ENCODE data around the gene POLA1.

Gene POLA1

DNA sequence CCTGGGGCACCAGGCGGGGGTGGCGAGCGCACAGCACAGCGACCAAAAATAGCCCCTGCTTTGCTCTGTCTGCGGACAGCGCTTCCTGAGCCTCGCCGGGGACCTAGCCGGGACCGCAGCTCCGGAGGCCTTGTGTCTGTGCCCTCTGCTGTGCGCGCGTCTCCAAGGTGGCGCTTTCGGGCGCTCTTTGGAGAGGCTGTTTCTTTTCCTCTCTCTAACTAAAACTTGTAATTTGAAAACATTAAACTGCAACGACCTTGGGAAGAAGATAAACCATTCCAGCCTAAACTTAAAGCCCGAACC lies 318.7 kb downstream of the POLA1 start:
- DNase-seq = peak; percentile 1 to 22

DNA sequence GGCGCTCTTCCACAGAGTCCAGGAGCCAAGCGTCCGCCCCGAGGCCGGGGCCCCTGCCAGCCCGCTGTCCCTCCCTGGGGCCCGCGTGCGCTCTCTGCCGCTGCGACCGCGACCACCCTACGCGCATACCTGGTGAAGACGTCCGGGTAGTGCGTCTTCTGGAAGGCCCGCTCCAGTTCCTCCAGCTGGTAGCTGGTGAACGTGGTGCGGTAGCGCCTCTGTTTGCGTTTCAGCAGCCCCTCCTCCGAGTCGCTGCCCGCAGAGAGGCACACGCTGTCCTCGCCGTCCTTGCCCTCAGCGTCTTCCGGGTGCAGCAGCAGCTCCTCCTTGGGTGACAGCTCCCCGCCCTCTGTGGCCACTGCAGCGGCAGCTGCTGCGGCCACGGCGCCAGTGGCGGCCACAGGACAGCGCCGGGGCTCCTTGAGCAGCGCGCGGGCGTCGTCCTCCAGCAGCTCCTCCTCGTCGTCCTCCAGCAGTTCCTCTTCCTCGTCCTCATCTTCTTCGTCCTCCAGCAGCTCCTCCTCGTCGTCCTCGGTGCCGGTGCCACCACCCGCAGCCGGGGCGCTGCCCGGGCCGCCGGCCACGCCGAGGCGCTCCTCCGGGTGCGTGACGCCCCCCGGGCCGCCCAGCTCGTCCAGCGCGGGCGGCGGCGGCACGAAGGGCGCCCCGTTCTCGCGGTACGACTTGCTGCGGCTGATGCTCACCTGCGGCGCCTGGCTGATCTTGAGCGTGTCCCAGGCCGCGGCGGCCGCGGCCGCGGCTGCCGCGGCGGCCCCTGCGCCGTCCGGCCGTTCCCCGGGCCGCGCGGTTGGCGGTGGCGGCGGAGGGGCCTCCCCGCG lies 319.3 kb downstream of the POLA1 start:
- DNase-seq = peak; percentile 46 to 50

DNA sequence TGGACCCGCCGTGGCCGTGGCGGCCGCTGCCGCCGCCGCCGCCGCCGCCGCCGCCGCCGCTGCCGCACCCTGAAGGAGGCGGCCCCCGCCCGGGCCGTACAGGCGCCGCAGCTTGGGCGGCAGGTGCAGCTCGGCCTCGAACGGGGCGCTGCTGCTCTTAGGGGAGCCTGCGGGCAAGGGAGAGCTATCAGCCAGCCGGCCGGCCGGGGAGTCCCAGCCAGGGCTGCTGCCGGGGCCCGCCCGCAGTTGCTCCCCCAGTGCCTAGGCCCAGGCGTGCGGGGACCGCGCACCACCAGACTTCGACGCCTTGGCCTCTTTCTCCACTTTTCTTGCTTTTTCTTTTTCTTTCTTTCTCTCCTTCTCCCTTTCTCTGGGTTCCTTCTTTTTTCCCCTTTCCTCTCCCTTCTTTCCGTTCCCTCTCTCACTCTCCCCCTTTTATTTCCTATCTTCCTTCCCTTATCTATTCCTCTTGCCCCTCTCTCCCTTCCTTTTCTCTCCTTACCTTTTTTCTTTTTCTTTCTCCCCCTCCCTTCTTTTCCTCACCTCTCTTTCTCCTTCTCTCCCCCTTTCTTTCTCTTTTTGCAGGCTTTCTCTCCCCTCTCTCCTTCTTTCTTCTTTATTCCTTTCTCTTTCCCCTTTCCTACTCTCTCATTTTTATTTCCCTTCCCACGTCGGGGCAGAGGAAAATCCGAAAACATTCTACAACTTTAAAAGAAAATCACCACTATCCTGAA lies 320.1 kb downstream of the POLA1 start:
- peak; percentile 10 to 20 for DNase-seq

DNA sequence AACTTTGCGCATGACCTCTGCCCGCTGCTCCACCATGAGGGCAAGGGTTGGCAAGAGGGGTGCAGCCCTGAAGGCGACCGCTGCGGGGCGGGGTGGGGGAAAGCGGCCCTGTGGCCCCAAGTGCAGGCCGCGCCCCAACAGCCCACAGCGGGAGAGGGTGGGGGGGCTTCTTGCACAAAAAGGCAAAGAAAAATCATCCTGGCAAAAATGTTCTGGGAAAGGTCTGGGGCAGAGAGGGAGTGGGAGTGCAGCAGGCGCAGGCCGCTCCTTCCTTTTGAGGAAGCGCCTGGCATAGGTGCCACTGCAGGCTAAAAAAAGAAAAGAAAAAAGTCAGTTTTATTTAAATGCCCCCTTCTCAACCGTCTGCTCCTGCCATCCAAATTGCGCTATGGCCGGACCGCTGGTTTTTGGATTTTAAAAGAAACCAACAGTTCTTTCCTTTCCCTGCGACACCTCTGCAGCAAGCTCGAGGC lies 320.7 kb downstream of the POLA1 start:
- DNase-seq = no peak

- DNase-seq = no peak
Measured at GRCh38 chrX:25015486-25016360, 322.0 kb downstream of the POLA1 start, which contains the start of gene ARX. Gene ARX (minus strand): TSS chrX:25015965. CDS start chrX:25015737, 228 bp downstream.

DNA sequence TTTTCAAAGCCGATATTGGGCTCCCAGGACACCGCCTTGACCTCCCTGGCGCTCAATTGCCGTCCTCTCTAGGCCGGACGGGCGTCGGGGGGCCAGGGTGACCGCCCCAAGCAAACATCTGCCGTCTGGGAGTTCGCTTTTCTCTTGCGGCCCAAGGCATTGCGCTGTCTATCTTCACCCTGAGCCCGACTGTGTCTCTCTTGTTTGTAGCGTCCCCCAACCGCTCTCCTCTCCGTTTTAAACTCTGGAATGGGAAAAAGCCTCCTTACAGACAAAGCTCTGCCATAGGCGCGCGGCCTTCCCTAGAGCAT lies 322.6 kb downstream of the POLA1 start:
- no peak for DNase-seq

DNA sequence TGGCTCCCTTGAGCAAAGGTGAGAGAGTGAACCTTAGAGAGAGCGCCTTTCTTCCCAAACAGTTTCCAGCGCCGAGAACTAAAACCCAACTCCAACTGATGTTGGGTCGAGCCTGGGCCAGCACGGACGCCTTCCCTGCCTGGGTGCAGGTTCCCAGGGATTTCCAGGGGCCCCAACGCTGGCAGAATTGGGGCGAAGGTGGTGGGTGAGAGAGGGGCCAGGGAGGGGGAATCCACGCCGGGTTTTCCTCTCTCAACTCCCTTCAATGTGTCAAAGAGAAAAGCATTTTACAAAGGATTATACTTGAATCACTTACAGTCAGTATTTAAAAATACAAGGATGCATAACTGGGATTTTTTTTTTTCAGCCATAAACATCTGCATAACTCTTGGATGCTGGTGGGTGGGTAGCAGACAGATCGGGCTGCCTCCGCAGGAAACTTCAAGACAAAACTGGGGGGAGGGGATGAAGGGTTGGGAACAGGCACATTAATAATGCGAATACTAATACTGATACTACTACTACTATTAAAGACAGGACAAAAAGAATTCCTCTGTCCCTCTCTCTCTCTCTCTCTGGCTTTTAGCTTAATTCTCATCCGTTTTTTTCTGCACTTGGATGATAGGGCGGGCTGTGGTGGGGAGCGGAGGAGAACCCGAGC lies 323.4 kb downstream of the POLA1 start:
- no peak for DNase-seq

GRCh38 chrX:25017667-25018247 lies 324.0 kb downstream of the POLA1 start:
- no peak for DNase-seq

GRCh38 chrX:25018682-25019081 lies 325.0 kb downstream of the POLA1 start:
- DNase-seq = no peak

GRCh38 chrX:25019707-25020390 lies 326.1 kb downstream of the POLA1 start:
- no peak for DNase-seq

DNA sequence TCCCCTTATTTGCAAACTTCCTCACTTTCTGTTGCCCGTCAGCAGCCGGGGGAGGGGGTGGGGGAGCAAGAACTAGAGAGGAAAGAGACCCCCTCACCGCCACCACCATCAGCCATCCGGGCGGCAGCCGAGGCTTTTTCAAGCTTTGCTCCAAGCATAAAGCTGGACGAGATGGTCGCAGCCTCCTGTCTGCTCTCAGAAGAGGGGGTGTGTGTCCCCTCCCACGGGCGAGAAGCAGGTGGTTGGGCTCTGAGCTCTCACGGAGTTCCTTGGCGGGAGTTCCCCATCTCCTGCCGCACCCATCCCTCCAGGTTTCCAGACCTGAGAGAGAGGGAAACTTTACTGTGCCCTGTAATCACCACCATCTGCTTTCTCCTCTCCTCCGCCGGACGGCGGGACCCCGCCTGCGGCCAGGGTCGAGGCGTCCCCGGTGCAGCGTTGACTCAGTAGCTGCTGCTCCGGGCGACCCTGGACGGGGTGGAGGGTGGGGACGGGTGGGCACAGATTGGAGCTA lies 326.7 kb downstream of the POLA1 start:
- no peak for DNase-seq

DNA sequence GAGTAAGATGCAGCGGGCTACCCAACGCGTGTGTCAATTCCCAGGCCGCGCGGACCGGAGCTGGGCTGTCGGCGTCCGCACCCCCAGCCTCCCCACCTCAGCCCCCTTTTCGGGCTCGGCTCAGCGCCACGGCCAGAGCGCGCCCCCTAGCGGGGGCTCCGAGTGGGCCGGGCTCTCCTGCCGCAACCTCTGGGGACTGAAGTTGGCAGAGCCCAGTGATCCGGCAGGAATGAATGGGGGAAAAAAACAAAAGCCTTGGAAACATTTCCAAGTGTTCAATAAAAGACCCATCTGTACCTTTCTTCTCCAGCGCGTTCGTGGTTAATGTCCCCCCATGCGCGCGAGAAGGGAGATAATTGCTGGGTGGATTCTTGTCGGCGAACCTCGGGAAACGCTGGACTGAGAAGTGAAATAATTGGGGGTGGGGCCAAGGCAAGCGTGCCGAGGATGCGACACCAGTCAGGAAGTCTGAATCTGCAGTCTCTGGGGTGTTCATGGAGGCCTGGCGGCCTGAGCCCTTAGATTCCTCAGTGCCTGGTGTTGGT lies 327.3 kb downstream of the POLA1 start:
- DNase-seq = no peak

DNA sequence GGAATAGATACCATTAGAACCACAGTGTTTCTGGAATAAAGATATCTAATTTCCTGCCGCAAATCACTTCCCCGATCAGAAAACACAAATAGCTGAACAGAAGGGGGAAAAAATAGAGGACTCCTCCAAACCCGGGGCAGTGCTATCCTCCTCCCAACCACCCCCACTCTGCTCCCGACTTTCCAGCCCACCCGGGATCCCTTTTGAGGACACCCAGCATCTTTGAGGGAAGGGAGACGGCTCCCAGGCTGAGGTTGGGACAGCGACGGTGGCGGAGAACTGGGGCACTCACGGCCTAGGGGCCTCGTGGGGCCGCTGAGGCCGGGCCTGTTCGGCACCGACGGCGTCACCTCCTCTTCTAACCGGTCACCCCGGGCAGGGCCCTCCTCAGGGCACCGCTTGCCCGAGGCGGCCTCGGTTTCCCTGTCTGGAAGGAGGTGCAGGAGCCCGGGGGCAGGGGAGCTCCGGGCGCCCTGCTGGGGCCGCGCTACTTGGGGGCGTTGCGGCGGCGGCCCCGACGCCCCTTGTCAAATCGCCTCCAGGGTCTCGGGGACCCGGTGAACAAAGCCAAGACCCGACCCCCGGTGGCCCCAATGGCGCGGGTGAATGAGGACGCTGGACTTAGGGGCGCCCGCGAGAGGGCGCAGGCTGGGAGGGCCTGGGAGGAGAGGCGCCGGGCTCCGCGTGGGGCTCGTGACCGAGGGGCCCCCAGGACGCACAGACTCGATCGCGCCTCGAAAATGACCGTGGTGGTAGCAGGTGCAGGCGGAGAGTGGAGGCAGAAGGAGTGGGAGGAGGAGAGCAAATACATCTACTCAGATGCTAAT lies 329.0 kb downstream of the POLA1 start:
- no peak for DNase-seq

DNA sequence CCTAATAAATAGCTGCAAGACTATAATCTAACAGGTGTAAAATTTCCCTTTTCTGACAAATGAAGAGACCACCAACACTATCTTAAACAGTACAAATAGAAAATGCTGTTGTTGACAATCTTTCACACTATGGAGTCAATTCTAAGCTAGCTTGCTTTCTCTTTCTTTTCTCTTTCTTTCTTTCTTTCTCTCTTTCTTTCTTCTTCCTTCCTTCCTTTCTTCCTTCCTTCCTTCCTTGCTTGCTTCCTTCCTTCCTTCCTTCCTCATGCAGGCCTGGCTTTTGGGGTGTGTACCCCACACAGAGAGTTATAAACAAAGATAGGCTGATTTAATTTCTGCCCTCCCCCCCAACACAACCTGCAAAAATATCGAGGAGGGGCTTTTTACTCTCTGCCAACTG lies 330.2 kb downstream of the POLA1 start:
- no peak for DNase-seq

GRCh38 chrX:25025615-25026014 lies 331.9 kb downstream of the POLA1 start:
- DNase-seq = no peak

GRCh38 chrX:25026576-25026975 lies 332.9 kb downstream of the POLA1 start:
- DNase-seq = no peak

GRCh38 chrX:25028726-25029125 lies 335.0 kb downstream of the POLA1 start:
- DNase-seq = no peak

DNA sequence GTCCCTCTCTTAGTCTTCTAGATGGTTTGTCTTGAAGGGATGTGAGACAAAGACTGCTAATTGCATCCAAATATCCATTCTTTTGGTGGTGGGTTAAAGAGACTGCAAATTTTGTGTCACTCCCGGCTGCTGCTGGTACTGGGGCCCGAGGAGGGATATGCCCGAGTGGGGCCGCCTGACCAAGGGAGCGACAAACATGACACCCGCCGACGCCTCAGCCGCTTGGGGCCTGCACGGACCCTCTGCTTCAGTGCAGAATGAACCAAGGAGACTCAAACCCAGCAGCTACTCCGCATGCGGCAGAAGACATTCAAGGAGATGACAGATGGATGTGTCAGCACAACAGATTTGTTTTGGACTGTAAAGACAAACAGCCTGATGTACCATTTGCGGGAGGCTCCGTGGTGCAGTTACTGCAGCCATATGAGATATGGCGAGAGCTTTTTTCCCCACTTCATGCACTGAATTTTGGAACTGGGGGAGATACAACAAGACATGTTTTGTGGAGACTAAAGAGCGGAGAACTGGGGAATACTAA lies 335.6 kb downstream of the POLA1 start:
- DNase-seq = no peak

GRCh38 chrX:25034889-25035288 lies 341.2 kb downstream of the POLA1 start:
- DNase-seq = no peak

DNA sequence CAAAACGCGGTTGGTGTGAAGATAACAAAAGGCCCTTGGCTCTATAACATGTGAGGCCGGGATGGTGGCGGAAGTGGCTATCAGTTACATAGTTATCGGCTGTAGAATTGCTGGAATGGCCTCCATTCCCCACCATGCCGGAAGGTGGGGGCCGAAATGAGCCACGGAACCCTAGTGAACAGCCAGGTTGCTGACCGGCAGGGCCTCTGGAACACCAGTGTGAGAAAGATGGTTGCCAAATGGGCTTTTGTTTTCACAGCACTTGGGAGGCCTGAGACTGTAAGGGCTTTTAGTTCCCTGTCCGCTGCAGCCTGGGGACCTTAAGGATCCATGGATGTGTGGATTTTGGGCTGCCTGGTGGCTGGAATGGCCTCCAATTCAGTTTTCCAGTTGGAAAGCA lies 345.3 kb downstream of the POLA1 start:
- no peak for DNase-seq
